ENCODE measurements around the gene INSYN2B. TPM values are rescaled to one million over a fixed set of nuclear protein-coding genes. Genes with fewer than 3 reads are reported as not detected.

Gene INSYN2B
- total and polyA plus RNA-seq, 4 donors: 0.10 to 0.63 (median 0.12) TPM; not detected in 1

DNA sequence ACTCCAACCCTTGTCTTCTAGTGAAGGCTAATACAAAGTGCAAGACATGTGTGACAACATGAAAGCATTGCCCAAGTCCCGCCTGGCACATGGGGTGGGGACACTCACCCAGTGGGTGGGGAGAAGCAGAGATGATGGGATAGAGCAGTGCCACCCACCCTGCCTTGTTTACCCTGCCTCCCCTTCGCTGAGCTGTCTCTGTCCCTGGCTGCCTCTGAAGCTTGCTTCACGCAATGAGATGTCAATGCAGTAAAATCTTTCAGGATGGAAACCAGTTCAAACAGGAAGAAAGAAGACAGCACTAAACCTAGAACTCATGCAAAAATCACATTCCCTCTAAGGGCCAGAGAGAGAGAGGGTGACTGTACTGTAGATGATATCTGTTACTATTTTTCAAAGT lies 148.0 kb downstream of the INSYN2B start:
- Histone ChIP-seq H3K36me3 (ENCODE audit: control insufficient read depth in 4 of 4, insufficient read depth in 4 of 4, low read length in 4 of 4) (peaks cover 0 to 3% (median 0%) of the 10 kb centered on the region in 4 donors), H3K4me1 (ENCODE audit: control insufficient read depth in 5 of 5, insufficient read depth in 5 of 5, low read length in 5 of 5) (peaks cover 0 to 3% (median 0%) of the 10 kb centered on the region in 5 donors), H3K27ac (ENCODE audit: low read depth in 1 of 2, low read length in 1 of 2) (no peak overlapping the region), H3K4me3 (no peak overlapping the region), H3K9ac (ENCODE audit: insufficient read depth in 1 of 2, low read length in 2 of 2) (no peak overlapping the region), H3K9me3 (ENCODE audit: control insufficient read depth in 4 of 4, insufficient read depth in 3 of 4, low read length in 3 of 4) (no peaks in the 10 kb centered on the region), H3K27me3 (ENCODE audit: control insufficient read depth in 3 of 3, insufficient read depth in 3 of 3, low read length in 2 of 3) (no peaks in the 10 kb centered on the region)
- ATAC-seq (ENCODE audit: insufficient read depth, low FRiP score) (no peak), DNase-seq (no peak)
- TF ChIP-seq, protein P1, sequence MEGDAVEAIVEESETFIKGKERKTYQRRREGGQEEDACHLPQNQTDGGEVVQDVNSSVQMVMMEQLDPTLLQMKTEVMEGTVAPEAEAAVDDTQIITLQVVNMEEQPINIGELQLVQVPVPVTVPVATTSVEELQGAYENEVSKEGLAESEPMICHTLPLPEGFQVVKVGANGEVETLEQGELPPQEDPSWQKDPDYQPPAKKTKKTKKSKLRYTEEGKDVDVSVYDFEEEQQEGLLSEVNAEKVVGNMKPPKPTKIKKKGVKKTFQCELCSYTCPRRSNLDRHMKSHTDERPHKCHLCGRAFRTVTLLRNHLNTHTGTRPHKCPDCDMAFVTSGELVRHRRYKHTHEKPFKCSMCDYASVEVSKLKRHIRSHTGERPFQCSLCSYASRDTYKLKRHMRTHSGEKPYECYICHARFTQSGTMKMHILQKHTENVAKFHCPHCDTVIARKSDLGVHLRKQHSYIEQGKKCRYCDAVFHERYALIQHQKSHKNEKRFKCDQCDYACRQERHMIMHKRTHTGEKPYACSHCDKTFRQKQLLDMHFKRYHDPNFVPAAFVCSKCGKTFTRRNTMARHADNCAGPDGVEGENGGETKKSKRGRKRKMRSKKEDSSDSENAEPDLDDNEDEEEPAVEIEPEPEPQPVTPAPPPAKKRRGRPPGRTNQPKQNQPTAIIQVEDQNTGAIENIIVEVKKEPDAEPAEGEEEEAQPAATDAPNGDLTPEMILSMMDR (IDR thresholded peaks at IDR 0.05; ENCODE audit: control extremely low read depth, extremely low read depth): no peak
- WGBS, 2 donors: 72 to 88% methylated on average over 3 of the region's 3 CpGs

DNA sequence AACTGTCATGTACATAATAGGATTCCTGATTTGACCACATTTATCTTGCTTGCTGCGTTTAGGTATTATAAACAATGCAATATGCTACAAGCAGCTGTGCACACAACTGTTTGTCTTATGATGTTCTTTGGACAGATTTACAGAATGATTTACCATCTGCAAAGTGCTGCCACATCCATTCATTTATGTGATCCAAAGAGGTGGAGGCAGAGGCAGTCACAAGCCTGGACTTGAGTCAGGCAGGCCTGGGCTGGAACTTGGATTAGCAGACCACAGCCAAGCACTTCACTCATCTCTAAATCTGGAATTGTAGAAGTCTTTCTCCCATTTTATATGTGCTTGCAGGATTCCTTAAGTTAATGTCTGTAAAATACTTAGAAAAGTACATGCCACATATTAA lies 149.0 kb downstream of the INSYN2B start:
- Histone ChIP-seq H3K4me3 (no peak overlapping the region), H3K9me3 (ENCODE audit: control insufficient read depth in 4 of 4, insufficient read depth in 3 of 4, low read length in 3 of 4) (no peaks in the 10 kb centered on the region), H3K27ac (ENCODE audit: low read depth in 1 of 2, low read length in 1 of 2) (no peak overlapping the region), H3K9ac (ENCODE audit: insufficient read depth in 1 of 2, low read length in 2 of 2) (no peak overlapping the region), H3K36me3 (ENCODE audit: control insufficient read depth in 4 of 4, insufficient read depth in 4 of 4, low read length in 4 of 4) (peaks cover 0 to 3% (median 0%) of the 10 kb centered on the region in 4 donors), H3K4me1 (ENCODE audit: control insufficient read depth in 5 of 5, insufficient read depth in 5 of 5, low read length in 5 of 5) (peaks cover 0 to 3% (median 0%) of the 10 kb centered on the region in 5 donors), H3K27me3 (ENCODE audit: control insufficient read depth in 3 of 3, insufficient read depth in 3 of 3, low read length in 2 of 3) (no peaks in the 10 kb centered on the region)
- 61 to 74% methylated on average over 1 of the region's 1 CpG for WGBS, 2 donors
- peak in 1 of 3 donors; percentile 25 for DNase-seq
- TF ChIP-seq, protein P1 (IDR thresholded peaks at IDR 0.05; ENCODE audit: control extremely low read depth, extremely low read depth): no peak
- ATAC-seq (ENCODE audit: insufficient read depth, low FRiP score): no peak

DNA sequence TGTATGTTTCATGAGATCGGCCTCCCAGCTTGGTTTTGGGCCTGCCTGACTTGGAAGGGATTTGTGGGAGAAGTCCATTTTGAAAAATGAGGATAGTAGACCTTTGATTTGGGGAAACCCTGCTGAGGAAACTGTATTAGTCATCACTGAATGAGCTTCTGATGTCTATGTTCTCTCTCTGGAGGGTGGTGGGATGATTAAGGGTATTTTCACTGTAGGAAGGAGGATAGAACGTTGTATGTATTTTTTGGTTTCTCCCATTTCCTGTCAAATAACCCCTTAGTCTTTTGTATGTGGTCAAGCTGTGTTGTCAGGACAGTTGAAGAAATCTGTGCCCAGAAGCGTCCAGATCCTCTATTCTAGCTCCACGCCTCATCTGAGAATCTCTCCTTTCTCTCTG lies 151.9 kb downstream of the INSYN2B start:
- peaks cover 0 to 2% (median 0%) of the 10 kb centered on the region in 4 donors for H3K36me3 ChIP-seq (ENCODE audit: control insufficient read depth in 4 of 4, insufficient read depth in 4 of 4, low read length in 4 of 4)
- WGBS, 2 donors: 72 to 78% methylated on average over 4 of the region's 4 CpGs

More for the DNA sequence above, 151.9 kb downstream of the INSYN2B start:
- no peak overlapping the region for H3K9ac ChIP-seq (ENCODE audit: insufficient read depth in 1 of 2, low read length in 2 of 2)
- H3K27me3 ChIP-seq (ENCODE audit: control insufficient read depth in 3 of 3, insufficient read depth in 3 of 3, low read length in 2 of 3): no peaks in the 10 kb centered on the region
- H3K4me1 ChIP-seq (ENCODE audit: control insufficient read depth in 5 of 5, insufficient read depth in 5 of 5, low read length in 5 of 5): peaks cover 0 to 3% (median 0%) of the 10 kb centered on the region in 5 donors
- DNase-seq: no peak
- H3K4me3 ChIP-seq: no peak overlapping the region
- TF ChIP-seq, protein P1 (IDR thresholded peaks at IDR 0.05; ENCODE audit: control extremely low read depth, extremely low read depth): no peak
- no peak for ATAC-seq (ENCODE audit: insufficient read depth, low FRiP score)
- no peak overlapping the region for H3K27ac ChIP-seq (ENCODE audit: low read depth in 1 of 2, low read length in 1 of 2)
- peaks cover 0 to 2% (median 0%) of the 10 kb centered on the region in 4 donors for H3K9me3 ChIP-seq (ENCODE audit: control insufficient read depth in 4 of 4, insufficient read depth in 3 of 4, low read length in 3 of 4)
